Breast epithelium (tissue), 4 donors: ENCODE results near the gene CCDC187. TPM values are rescaled to one million over a fixed set of nuclear protein-coding genes. Genes with fewer than 3 reads are reported as not detected.

ENCODE experiments used
- DNase-seq, 2 donors: peaks; one replicate each; pipeline ENCODE4 v3.0.0-alpha.2; 2019; ENCODE audit warnings: low spot score in 2 of 2
- H3K27ac ChIP-seq, 2 donors: fragments of 200-600 bp; sonication (generic) in 1 of 2; one replicate each; pipeline ENCODE4 v1.5.1; 2016 to 2019; ENCODE audit warnings: mild to moderate bottlenecking in 1 of 2
- H3K27me3 ChIP-seq, 2 donors: fragments of 200-600 bp; sonication (generic) in 1 of 2; one replicate each; pipeline versions ENCODE4 v1.5.1 to v1.6.0; 2017 to 2019; ENCODE audit warnings: control low read depth in 1 of 2, mild to moderate bottlenecking in 1 of 2
- H3K36me3 ChIP-seq: fragments of 200-600 bp; one replicate; pipeline ENCODE4 v1.5.1; 2019
- H3K4me1 ChIP-seq, 2 donors: fragments of 200-600 bp; sonication (generic); one replicate each; pipeline ENCODE4 v1.5.1; 2016 to 2019; ENCODE audit warnings: control low read depth in 1 of 2
- H3K4me3 ChIP-seq, 3 donors: fragments of 200-600 bp; sonication (generic); 1 replicate in 2 of 3; 2 replicates in 1 of 3; pipeline ENCODE4 v1.5.1; 2016 to 2019; ENCODE audit warnings: mild to moderate bottlenecking in 3 of 3, moderate library complexity in 2 of 3
- H3K9me3 ChIP-seq, 2 donors: fragments of 200-600 bp; sonication (generic) in 1 of 2; one replicate each; pipeline ENCODE4 v1.5.1; 2016 to 2019; ENCODE audit warnings: control low read depth in 1 of 2
- POLR2A ChIP-seq: fragments of 450-650 bp; IDR thresholded peaks from one replicate; pipeline ENCODE4 v1.6.1; 2016; ENCODE audit warnings: antibody characterized with exemption, mild to moderate bottlenecking, moderate library complexity
- POLR2AphosphoS5 ChIP-seq, 3 donors: sonication (generic); formaldehyde crosslinking; IDR thresholded peaks; one replicate each; pipeline ENCODE4 v1.6.1; 2017; ENCODE audit warnings: antibody characterized with exemption in 3 of 3
- intact Hi-C: fragments of 100-400 bp; cut with DNase I; formaldehyde crosslinking; loops from one replicate; pipeline ENCODE4 v1.15.1; 2023; ENCODE audit warnings: low total_unique reads
- total RNA-seq, 3 donors: library from RNA; depleted of rRNA; stranded (reverse); fragments of >200 nt; gene quantifications; one replicate each; pipeline ENCODE4 v1.1.0, GENCODE V29; 2016
- TF ChIP-seq, protein P1 (sequence below), 3 donors: fragments of 450-650 bp; IDR thresholded peaks; one replicate each; pipeline ENCODE4 v1.5.1; 2016 to 2017; ENCODE audit warnings: antibody characterized with exemption in 3 of 3, mild to moderate bottlenecking in 3 of 3, moderate library complexity in 3 of 3

The CCDC187 gene
- total RNA-seq, 3 donors from 2014 or later: not detected

GRCh38 chr9:136258299-136258625 lies 45.6 kb downstream of the CCDC187 start:
- Histone ChIP-seq H3K9me3 (no peaks in the 10 kb centered on the region), H3K4me1 (no peaks in the 10 kb centered on the region), H3K27ac (no peak overlapping the region), H3K4me3 (no peak overlapping the region), H3K27me3 (peaks cover 0 to 22% of the 10 kb centered on the region in 2 donors), H3K36me3 (no peaks in the 10 kb centered on the region)
- intact Hi-C loops: loop anchor here (5.0 kb wide), 2 partner anchors 1021 to 1186 kb away; no protein-coding TSS in a partner anchor
- DNase-seq: no peak
- TF ChIP-seq POLR2A (no peak), POLR2AphosphoS5 (IDR thresholded peaks at IDR 0.05) (no peak)
- TF ChIP-seq, protein P1, sequence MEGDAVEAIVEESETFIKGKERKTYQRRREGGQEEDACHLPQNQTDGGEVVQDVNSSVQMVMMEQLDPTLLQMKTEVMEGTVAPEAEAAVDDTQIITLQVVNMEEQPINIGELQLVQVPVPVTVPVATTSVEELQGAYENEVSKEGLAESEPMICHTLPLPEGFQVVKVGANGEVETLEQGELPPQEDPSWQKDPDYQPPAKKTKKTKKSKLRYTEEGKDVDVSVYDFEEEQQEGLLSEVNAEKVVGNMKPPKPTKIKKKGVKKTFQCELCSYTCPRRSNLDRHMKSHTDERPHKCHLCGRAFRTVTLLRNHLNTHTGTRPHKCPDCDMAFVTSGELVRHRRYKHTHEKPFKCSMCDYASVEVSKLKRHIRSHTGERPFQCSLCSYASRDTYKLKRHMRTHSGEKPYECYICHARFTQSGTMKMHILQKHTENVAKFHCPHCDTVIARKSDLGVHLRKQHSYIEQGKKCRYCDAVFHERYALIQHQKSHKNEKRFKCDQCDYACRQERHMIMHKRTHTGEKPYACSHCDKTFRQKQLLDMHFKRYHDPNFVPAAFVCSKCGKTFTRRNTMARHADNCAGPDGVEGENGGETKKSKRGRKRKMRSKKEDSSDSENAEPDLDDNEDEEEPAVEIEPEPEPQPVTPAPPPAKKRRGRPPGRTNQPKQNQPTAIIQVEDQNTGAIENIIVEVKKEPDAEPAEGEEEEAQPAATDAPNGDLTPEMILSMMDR (IDR thresholded peaks at IDR 0.05): no peak

DNA sequence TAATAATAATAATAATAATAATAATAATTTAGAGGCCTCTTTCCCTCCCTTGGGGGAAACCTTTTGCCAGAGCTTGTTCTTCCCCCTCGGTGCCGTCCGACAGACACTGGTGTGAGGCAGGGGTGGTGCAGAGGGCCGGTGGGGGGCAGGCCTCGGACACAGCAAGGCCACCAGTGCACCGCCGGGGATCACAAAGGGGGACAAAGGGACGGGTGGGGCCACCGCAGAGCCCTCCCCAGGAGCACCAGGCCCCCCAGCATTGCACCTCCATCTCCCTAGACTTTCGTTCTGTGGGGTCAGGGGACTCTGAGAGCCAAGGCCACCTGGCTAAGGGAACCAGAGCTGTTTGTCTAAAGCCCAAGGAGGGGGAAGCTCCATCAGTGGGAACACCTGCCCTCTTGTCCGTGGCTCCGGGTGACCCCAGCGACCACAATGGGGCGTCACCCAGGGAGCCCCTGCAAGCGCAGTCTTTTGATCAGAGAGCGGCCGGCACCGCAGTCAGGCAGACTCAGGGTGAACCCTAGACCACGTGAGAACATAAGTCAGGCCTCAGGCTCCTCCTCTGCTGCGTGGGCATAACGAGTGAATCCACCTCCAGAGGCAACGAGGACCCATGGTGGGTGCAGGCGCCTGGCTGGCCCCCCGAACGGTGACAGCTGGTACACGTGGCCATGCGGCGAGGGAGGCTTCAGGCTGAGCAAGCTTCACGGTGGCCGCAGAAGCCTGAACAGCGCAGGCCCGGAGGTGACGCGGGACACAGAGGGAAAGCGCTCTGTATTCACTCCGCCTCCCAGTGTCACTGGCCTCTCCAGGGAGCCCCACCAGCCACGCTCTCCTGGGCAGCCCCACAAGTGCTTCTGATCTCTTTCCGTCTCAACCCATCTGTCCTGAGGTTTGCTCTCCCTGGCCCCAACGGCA lies 46.3 kb downstream of the CCDC187 start:
- intact Hi-C loops: loop anchor here (5.0 kb wide), 2 partner anchors 1020 to 1185 kb away; no protein-coding TSS in a partner anchor
- no peak overlapping the region for H3K4me3 ChIP-seq
- H3K27ac ChIP-seq: no peak overlapping the region
- H3K36me3 ChIP-seq: no peaks in the 10 kb centered on the region
- no peaks in the 10 kb centered on the region for H3K9me3 ChIP-seq
- no peaks in the 10 kb centered on the region for H3K4me1 ChIP-seq
- DNase-seq: no peak
- TF ChIP-seq POLR2AphosphoS5 (IDR thresholded peaks at IDR 0.05) (no peak), POLR2A (no peak)
- TF ChIP-seq, protein P1 (IDR thresholded peaks at IDR 0.05): no peak
- peaks cover 0 to 27% of the 10 kb centered on the region in 2 donors for H3K27me3 ChIP-seq

GRCh38 chr9:136255896-136256890 lies 47.7 kb downstream of the CCDC187 start:
- no peaks in the 10 kb centered on the region for H3K4me1 ChIP-seq
- H3K27ac ChIP-seq: no peak overlapping the region
- no peak for TF ChIP-seq POLR2A
- no peak for TF ChIP-seq POLR2AphosphoS5 (IDR thresholded peaks at IDR 0.05)
- TF ChIP-seq, protein P1 (IDR thresholded peaks at IDR 0.05): no peak
- intact Hi-C loops: loop anchor here (5.0 kb wide), 2 partner anchors 1019 to 1184 kb away; no protein-coding TSS in a partner anchor
- H3K9me3 ChIP-seq: no peaks in the 10 kb centered on the region
- H3K4me3 ChIP-seq: no peak overlapping the region
- H3K36me3 ChIP-seq: no peaks in the 10 kb centered on the region
- H3K27me3 ChIP-seq: peaks cover 0 to 32% of the 10 kb centered on the region in 2 donors
- DNase-seq: no peak

DNA sequence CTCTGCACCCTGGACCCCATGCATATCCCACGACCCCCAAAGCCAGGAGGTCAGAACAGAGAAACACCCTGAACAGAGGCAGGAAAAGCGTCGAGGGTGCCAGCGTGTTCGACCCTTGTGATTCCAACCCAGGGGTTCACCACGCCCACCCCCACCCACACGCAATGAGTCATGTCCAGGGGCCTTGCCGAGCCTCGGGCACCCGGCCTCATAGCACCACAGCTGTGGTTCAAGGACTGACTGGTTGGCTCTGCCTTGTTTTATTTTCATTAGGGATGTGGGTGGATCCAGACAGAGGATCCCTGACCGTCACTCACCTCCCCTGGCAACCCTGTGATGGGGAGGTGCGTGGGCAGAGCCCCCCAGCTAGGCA lies 48.7 kb downstream of the CCDC187 start:
- H3K36me3 ChIP-seq: no peaks in the 10 kb centered on the region
- H3K4me1 ChIP-seq: no peaks in the 10 kb centered on the region
- intact Hi-C loops: loop anchor here (5.0 kb wide), 2 partner anchors 1018 to 1183 kb away; no protein-coding TSS in a partner anchor
- no peak for DNase-seq
- TF ChIP-seq POLR2AphosphoS5 (IDR thresholded peaks at IDR 0.05) (no peak), POLR2A (no peak)
- TF ChIP-seq, protein P1 (IDR thresholded peaks at IDR 0.05): no peak
- H3K9me3 ChIP-seq: no peaks in the 10 kb centered on the region
- no peak overlapping the region for H3K27ac ChIP-seq
- H3K27me3 ChIP-seq: peaks cover 0 to 33% of the 10 kb centered on the region in 2 donors
- no peak overlapping the region for H3K4me3 ChIP-seq
